H1 (cell line): ENCODE data around the gene DHDH.

Experiments
- EP300 ChIP-seq, 2 experiments: IDR thresholded peaks; 1 replicate in 1 of 2; 2 replicates in 1 of 2; pipeline ENCODE4 v1.6.1; 2011 to 2012; ENCODE audit warnings: low read depth in 2 of 2, low read length in 2 of 2, mild to moderate bottlenecking in 2 of 2, borderline replicate concordance in 1 of 2, inconsistent platforms in 1 of 2, moderate library complexity in 1 of 2
- EZH2 ChIP-seq: fragments of 200-600 bp; sonication (generic); IDR thresholded peaks from 2 replicates; pipeline ENCODE4 v1.7.1; 2012; ENCODE audit warnings: low read depth, mild to moderate bottlenecking, moderate library complexity, low read length, inconsistent platforms; ENCODE audit not compliant: severe bottlenecking
- KDM4A ChIP-seq: IDR thresholded peaks from one replicate; pipeline ENCODE4 v1.7.1; 2012; ENCODE audit warnings: low read depth, mild to moderate bottlenecking, moderate library complexity, low read length, inconsistent platforms; ENCODE audit not compliant: severe bottlenecking
- POLR2A ChIP-seq, 2 experiments: IDR thresholded peaks; 1 replicate in 1 of 2; 2 replicates in 1 of 2; pipeline ENCODE4 v1.6.1; 2011; ENCODE audit warnings: low read depth in 2 of 2, low read length in 2 of 2, mild to moderate bottlenecking in 2 of 2; ENCODE audit errors: control extremely low read depth in 1 of 2
- POLR2AphosphoS5 ChIP-seq: IDR thresholded peaks from 2 replicates; pipeline ENCODE4 v1.6.1; 2011; ENCODE audit warnings: low read depth, low read length
- RAD21 ChIP-seq, 2 experiments: IDR thresholded peaks in 1 of 2; conservative IDR thresholded peaks in 1 of 2; 2 replicates each; pipeline ENCODE4 v1.6.1; 2011; ENCODE audit warnings: low read depth in 2 of 2, low read length in 2 of 2, improper control_type of control experiment in 1 of 2, inconsistent platforms in 1 of 2, mild to moderate bottlenecking in 1 of 2, moderate library complexity in 1 of 2
- RFX5 ChIP-seq: IDR thresholded peaks from 2 replicates; pipeline ENCODE4 v1.6.1; 2011; ENCODE audit warnings: low read depth, low read length, improper control_type of control experiment, borderline replicate concordance
- TAF1 ChIP-seq: IDR thresholded peaks from 2 replicates; pipeline ENCODE4 v1.6.1; 2011; ENCODE audit warnings: mild to moderate bottlenecking, low read depth, low read length
- USF2 ChIP-seq: IDR thresholded peaks from 2 replicates; pipeline ENCODE4 v1.6.1; 2011; ENCODE audit warnings: low read length, improper control_type of control experiment
- TF ChIP-seq, protein P1 (sequence below), 3 experiments: IDR thresholded peaks; 1 replicate in 2 of 3; 2 replicates in 1 of 3; pipeline versions ENCODE4 v1.5.1 to v1.6.1; 2011; ENCODE audit warnings: low read length in 3 of 3, mild to moderate bottlenecking in 3 of 3, inconsistent platforms in 2 of 3, low read depth in 1 of 3, moderate library complexity in 1 of 3; ENCODE audit not compliant: insufficient read depth in 1 of 3; ENCODE audit errors: control extremely low read depth in 1 of 3

DNA sequence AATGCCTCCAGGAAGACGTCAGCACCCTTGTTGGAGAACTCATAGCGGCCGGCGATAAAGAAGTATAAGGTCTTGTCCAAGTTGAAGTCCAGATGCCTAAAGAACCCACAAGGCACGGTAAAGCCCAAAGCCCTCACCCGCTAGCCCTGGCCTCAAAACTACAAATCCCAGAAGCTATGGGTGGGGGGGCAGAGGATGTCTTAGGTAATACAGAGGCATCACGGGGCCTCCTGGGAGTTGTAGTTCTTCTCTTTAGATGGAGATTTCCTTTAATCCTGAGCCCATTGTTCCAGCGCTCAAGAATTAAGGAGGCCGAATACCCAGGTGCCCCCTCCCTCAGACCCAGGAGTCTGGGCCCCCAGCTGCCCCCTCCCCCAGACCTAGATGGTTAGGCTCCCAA is 48.8 kb downstream of the DHDH start:
- TF ChIP-seq TAF1 (no peak), POLR2AphosphoS5 (no peak), RAD21 (IDR thresholded peaks at IDR 0.05 in 1 of 2, conservative IDR thresholded peaks at IDR 0.05 in 1 of 2; ENCODE audit: low read depth in 2 of 2, low read length in 2 of 2) (no peak), USF2 (no peak), RFX5 (no peak), EZH2 (no peak), POLR2A (IDR thresholded peaks at IDR 0.05; ENCODE audit: control extremely low read depth in 1 of 2, low read depth in 2 of 2, low read length in 2 of 2) (no peak), KDM4A (no peak), EP300 (IDR thresholded peaks at IDR 0.05; ENCODE audit: borderline replicate concordance in 1 of 2, low read depth in 2 of 2, low read length in 2 of 2) (no peak)
- TF ChIP-seq, protein P1, sequence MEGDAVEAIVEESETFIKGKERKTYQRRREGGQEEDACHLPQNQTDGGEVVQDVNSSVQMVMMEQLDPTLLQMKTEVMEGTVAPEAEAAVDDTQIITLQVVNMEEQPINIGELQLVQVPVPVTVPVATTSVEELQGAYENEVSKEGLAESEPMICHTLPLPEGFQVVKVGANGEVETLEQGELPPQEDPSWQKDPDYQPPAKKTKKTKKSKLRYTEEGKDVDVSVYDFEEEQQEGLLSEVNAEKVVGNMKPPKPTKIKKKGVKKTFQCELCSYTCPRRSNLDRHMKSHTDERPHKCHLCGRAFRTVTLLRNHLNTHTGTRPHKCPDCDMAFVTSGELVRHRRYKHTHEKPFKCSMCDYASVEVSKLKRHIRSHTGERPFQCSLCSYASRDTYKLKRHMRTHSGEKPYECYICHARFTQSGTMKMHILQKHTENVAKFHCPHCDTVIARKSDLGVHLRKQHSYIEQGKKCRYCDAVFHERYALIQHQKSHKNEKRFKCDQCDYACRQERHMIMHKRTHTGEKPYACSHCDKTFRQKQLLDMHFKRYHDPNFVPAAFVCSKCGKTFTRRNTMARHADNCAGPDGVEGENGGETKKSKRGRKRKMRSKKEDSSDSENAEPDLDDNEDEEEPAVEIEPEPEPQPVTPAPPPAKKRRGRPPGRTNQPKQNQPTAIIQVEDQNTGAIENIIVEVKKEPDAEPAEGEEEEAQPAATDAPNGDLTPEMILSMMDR (IDR thresholded peaks at IDR 0.05; ENCODE audit: control extremely low read depth in 1 of 3, insufficient read depth in 1 of 3, low read depth in 1 of 3, low read length in 3 of 3) = no peak
